SK-N-SH (cell line): ENCODE results near the gene BCL7C.

Source experiments
- CTCF ChIP-seq: fragments of 200-600 bp; sonication (generic); IDR thresholded peaks from 2 replicates; pipeline ENCODE4 v1.6.1; 2017; ENCODE audit warnings: antibody characterized with exemption, mild to moderate bottlenecking, moderate library complexity
- POLR2AphosphoS5 ChIP-seq: IDR thresholded peaks from 2 replicates; pipeline ENCODE4 v1.6.1; 2012; ENCODE audit warnings: low read depth, low read length

- TF ChIP-seq CTCF (no peak), POLR2AphosphoS5 (no peak)
Observed at GRCh38 chr16:30842971-30843370, 50.9 kb downstream of the BCL7C start.
